Activated gamma-delta T cell treated with anti-CD3 and anti-CD28 coated beads, Interleukin-2, amount 50 U/mL, for 16 hours (primary cell): Measurements from ENCODE around the gene KLHL17.
"Not testable (repeated sequence)": the region's sequence is repeated elsewhere in the genome, so short reads cannot be mapped to it uniquely, and the experiment has no call there.

Source experiments
- DNase-seq: peaks from one replicate; pipeline ENCODE4 v3.0.0-alpha.2; 2020; ENCODE audit warnings: low read depth

KLHL17 gene

GRCh38 chr1:937521-937920, 22.9 kb upstream of the KLHL17 start:
- DNase-seq: no peak

DNA sequence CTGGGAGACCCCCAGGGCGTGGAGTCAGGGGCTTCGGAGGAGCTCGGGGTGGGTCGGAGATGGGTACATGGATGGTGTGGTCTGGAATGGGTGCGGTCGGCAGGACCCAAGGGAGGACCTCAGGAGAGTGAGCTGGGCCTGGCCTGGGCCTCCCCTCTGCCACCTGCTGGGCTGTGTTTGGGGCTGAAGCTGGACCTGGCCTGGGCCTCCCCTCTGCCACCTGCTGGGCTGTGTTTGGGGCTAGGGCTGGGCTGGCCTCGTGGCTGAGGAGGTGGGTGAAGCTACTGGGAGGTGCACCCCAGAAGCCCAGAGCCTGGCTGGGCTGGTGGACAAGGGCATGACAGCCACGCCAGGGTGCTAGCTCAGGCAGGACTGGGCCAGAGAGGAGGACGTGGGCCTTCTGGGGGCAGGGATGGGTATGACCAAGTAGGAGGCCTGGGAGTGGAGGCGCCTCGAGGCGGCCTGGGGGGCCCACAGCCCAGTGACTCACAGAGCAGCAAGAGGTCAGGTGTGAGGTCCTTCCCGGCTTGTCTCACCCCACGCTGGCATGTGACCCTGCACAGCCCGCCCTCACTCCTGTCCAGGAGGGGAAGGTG, 22.2 kb upstream of the KLHL17 start:
- DNase-seq: no peak

DNA sequence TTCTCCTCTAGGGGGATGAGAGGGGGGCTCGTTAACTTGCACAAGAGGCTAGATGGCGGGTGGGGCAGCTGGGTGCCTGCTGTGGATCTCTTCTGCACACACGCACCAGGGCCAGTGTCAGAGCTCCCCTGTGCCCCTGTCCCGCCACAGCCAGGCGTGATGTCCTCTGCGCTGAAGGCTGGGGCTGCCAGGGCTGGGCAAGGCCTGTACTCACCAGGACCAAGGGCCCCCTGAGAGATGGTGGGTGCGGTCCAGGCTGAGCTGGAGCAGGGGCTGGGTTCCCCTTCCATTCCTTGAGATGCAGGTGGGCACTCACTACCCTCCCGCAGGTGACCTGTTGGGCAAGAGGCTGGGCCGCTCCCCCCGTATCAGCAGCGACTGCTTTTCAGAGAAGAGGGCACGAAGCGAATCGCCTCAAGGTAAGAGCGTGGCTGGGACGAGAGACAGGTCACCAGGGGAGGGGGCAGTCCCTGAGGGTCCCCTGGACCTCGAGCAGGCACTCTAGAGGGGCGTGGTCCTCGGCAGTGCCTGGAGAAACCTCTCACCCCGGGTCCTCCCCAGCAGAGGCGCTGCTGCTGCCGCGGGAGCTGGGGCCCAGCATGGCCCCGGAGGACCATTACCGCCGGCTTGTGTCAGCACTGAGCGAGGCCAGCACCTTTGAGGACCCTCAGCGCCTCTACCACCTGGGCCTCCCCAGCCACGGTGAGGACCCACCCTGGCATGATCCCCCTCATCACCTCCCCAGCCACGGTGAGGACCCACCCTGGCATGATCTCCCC, 21.5 kb upstream of the KLHL17 start:
- DNase-seq: no peak

- no peak for DNase-seq
These were observed 20.8 kb upstream of the KLHL17 start for GRCh38 chr1:939511-940106.

- DNase-seq: no peak
These were observed 20.0 kb upstream of the KLHL17 start for GRCh38 chr1:940107-941014.

GRCh38 chr1:941015-941587, 19.3 kb upstream of the KLHL17 start:
- DNase-seq: no peak

DNA sequence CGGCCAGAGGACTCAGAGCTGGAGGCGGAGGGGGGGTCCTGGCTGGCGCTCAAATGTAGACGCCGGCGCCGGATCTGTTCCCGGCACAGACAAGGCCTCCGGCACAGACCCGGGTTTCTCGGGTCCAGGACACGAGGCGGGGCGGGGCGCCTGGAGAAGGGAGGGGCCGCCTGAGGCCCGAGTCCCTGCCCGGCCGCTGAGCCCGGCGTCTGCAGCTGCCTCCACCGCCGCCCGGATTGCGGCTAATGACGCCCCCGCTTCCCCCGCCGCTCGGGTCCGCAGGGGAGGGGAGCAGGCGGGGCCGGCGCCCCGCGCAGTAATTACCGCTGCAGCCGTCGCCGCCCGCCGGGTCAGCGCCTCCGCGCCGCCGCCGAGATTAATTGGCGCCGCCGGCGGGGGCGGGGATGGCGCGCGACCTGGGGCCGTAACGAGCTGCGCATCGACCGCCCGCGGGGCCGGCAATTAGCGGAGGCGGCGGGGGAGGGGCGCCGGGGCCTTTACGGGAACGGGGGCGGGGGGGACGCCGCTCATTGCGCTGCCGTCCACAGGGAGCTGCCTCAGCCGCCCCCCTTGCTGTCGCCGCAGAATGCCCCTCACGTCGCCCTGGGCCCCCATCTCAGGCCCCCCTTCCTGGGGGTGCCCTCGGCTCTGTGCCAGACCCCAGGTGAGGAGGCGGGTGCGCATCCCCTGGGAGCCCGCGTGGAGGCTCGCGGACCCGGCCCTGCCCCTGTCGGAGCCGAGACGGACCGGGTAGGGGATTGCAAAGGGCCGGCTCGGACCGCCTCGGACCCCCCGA, 18.6 kb upstream of the KLHL17 start:
- DNase-seq: no peak

DNA sequence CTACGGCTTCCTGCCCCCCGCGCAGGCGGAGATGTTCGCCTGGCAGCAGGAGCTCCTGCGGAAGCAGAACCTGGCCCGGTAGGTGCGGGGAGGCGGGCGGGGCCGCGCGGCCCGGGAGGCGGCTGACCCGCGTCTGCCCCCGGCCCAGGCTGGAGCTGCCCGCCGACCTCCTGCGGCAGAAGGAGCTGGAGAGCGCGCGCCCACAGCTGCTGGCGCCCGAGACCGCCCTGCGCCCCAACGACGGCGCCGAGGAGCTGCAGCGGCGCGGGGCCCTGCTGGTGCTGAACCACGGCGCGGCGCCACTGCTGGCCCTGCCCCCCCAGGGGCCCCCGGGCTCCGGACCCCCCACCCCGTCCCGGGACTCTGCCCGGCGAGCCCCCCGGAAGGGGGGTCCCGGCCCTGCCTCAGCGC, 18.0 kb upstream of the KLHL17 start:
- DNase-seq: no peak

GRCh38 chr1:942864-943533, 17.4 kb upstream of the KLHL17 start:
- DNase-seq: no peak

DNA sequence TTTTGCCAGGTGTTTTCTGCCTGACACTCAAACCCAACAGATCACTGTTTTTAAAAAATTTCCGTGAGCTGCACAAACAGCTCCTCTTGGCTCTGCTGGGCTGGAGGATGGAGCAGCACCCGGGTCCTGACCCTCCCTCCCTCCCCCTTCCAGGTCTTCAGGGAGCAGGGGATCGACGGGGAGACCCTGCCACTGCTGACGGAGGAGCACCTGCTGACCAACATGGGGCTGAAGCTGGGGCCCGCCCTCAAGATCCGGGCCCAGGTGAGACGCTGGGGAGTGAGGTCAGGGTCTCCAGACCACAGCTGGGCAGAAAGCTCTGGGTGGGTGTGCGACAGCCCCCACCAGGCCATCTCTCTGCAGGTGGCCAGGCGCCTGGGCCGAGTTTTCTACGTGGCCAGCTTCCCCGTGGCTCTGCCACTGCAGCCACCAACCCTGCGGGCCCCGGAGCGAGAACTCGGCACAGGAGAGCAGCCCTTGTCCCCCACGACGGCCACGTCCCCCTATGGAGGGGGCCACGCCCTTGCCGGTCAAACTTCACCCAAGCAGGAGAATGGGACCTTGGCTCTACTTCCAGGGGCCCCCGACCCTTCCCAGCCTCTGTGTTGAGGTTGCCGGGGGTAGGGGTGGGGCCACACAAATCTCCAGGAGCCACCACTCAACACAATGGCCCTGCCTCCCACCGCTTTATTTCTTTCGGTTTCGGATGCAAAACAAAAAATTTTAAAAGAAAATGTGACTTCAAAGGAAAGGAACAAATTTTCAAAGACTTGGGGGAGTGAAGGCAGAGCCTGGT, 16.6 kb upstream of the KLHL17 start:
- DNase-seq: no peak

- no peak for DNase-seq
These were observed 15.8 kb upstream of the KLHL17 start for GRCh38 chr1:944341-945325.

GRCh38 chr1:945688-946556, 14.5 kb upstream of the KLHL17 start:
- DNase-seq: no peak

GRCh38 chr1:946811-947210, 13.6 kb upstream of the KLHL17 start:
- not testable (repeated sequence) for DNase-seq

DNA sequence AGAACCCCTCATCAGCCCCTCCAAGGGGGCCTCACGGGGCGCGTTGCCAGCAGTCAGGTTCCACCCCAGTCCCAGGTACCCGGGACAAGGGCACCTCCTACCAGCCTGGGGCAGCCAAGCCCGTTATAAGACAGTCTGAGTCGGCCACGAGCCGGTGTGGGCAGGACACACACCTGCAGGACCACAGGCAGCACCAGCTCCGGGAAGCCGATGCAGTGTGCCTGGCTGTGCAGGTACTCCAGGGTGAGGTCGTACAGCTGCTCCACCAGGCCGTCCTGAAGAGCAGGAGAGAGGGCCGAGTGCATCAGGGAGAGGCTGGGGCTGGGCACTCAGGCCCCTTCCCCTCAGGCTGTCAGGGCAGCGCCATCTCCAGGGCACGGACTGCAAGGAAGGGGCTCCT, 12.4 kb upstream of the KLHL17 start:
- DNase-seq: no peak

- no peak for DNase-seq
These were observed 10.1 kb upstream of the KLHL17 start for GRCh38 chr1:950268-950667.

GRCh38 chr1:950881-951280, 9.5 kb upstream of the KLHL17 start:
- DNase-seq: no peak

DNA sequence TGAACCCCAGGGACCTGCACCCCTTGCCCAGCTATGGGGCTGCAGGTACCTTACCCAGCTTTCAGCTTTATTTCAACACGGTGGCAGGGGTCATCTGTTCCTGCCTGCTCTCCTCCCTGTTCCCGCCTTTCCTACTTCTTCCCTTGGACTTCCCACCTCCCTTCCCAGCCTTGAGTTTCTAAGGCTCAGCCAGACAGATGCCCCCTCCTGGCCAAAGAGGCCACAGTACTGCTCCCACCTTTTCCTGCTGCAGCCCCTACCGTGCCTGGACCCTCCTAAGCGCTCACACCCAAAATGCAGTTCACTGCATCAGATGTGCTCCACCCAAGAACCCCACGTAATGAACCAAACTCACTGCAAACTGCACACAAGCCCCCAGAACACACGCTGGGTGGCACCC, 9.0 kb upstream of the KLHL17 start:
- no peak for DNase-seq

DNA sequence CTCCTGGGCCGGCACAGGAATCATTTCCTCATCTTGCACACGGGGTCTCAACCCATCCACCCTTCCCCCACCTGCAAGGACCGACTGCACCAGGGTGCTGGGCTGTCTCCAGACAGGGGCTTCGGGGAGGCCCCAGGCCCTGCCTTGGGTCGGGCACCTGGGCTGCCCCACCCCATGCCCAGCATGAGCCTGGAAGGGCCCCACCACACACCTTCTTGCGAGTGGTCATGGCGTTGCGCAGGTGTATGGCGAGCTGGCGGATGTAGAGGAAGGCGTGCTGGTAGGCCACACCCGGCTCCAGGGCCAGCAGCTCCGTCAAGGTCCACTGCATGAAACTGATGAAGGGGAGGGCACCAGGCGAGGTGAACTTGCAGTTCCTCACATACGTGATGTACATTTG, 8.2 kb upstream of the KLHL17 start:
- DNase-seq: no peak
